Mesenchymal stem cell (in vitro differentiated cells and primary cell): ENCODE results near the gene SIK3.

Experiments used
- DNase-seq: peaks from one replicate; pipeline ENCODE4 v3.0.0-alpha.2; 2013
- H2AFZ ChIP-seq: one replicate; pipeline ENCODE4 v1.6.1; 2013; ENCODE audit warnings: low read depth, mild to moderate bottlenecking, control low read depth, inconsistent platforms, low read length, moderate library complexity
- H2AK5ac ChIP-seq: 2 replicates; pipeline ENCODE4 v1.6.1; 2013; ENCODE audit warnings: low read length, moderate library complexity, mild to moderate bottlenecking, inconsistent platforms; ENCODE audit not compliant: severe bottlenecking
- H2BK120ac ChIP-seq: one replicate; pipeline ENCODE4 v1.6.1; 2013; ENCODE audit warnings: low read depth, mild to moderate bottlenecking, inconsistent platforms, low read length, moderate library complexity
- H2BK12ac ChIP-seq, 2 experiments: one replicate each; pipeline ENCODE4 v1.6.1; 2013; ENCODE audit warnings: inconsistent platforms in 2 of 2, low read length in 2 of 2, mild to moderate bottlenecking in 2 of 2, moderate library complexity in 2 of 2, control low read depth in 1 of 2
- H2BK15ac ChIP-seq: one replicate; pipeline ENCODE4 v1.6.1; 2013; ENCODE audit warnings: mild to moderate bottlenecking, low read depth, inconsistent platforms; ENCODE audit not compliant: poor library complexity, severe bottlenecking
- H2BK5ac ChIP-seq: 2 replicates; pipeline ENCODE4 v1.6.1; 2013; ENCODE audit warnings: low read depth, mild to moderate bottlenecking, low read length, control low read depth, inconsistent platforms; ENCODE audit not compliant: poor library complexity, severe bottlenecking
- H3K14ac ChIP-seq, 2 experiments: one replicate each; pipeline ENCODE4 v1.6.1; 2013; ENCODE audit warnings: inconsistent platforms in 2 of 2, low read length in 2 of 2, control low read depth in 1 of 2, mild to moderate bottlenecking in 1 of 2, moderate library complexity in 1 of 2
- H3K18ac ChIP-seq, 2 experiments: one replicate each; pipeline ENCODE4 v1.6.1; 2013; ENCODE audit warnings: inconsistent platforms in 2 of 2, low read length in 2 of 2, control low read depth in 1 of 2, low read depth in 1 of 2, mild to moderate bottlenecking in 1 of 2
- H3K23ac ChIP-seq, 2 experiments: one replicate each; pipeline ENCODE4 v1.6.1; 2013; ENCODE audit warnings: inconsistent platforms in 2 of 2, low read length in 2 of 2, mild to moderate bottlenecking in 2 of 2, moderate library complexity in 2 of 2, control low read depth in 1 of 2
- H3K27ac ChIP-seq: 2 replicates; pipeline ENCODE4 v1.5.1; 2013; ENCODE audit warnings: mild to moderate bottlenecking, moderate library complexity, low read length, control low read depth, inconsistent platforms; ENCODE audit not compliant: poor library complexity, severe bottlenecking
- H3K27me3 ChIP-seq, 2 experiments: 2 replicates each; pipeline versions ENCODE4 v1.6.1 to v1.7.0; 2013; ENCODE audit warnings: low read length in 2 of 2, mild to moderate bottlenecking in 2 of 2, moderate library complexity in 2 of 2, control low read depth in 1 of 2, inconsistent platforms in 1 of 2; ENCODE audit not compliant: control insufficient read depth in 1 of 2, insufficient read depth in 1 of 2
- H3K36me3 ChIP-seq, 2 experiments: 2 replicates each; pipeline versions ENCODE4 v1.6.1 to v1.7.0; 2013; ENCODE audit warnings: low read length in 2 of 2, control low read depth in 1 of 2, inconsistent platforms in 1 of 2, low read depth in 1 of 2, mild to moderate bottlenecking in 1 of 2; ENCODE audit not compliant: insufficient read depth in 2 of 2, control insufficient read depth in 1 of 2
- H3K4ac ChIP-seq, 2 experiments: one replicate each; pipeline ENCODE4 v1.6.1; 2013; ENCODE audit warnings: inconsistent platforms in 2 of 2, low read length in 2 of 2, mild to moderate bottlenecking in 2 of 2, moderate library complexity in 2 of 2, control low read depth in 1 of 2, low read depth in 1 of 2
- H3K4me1 ChIP-seq: 2 replicates; pipeline ENCODE4 v1.6.1; 2013; ENCODE audit warnings: low read depth, low read length, control low read depth; ENCODE audit not compliant: control insufficient read depth, insufficient read depth
- H3K4me2 ChIP-seq: 2 replicates; pipeline ENCODE4 v1.6.1; 2013; ENCODE audit warnings: low read length, mild to moderate bottlenecking, inconsistent platforms; ENCODE audit not compliant: poor library complexity, severe bottlenecking
- H3K4me3 ChIP-seq, 2 experiments: 2 replicates each; pipeline versions ENCODE4 v1.5.1 to v1.7.0; 2013; ENCODE audit warnings: low read length in 2 of 2, mild to moderate bottlenecking in 2 of 2, control low read depth in 1 of 2, low read depth in 1 of 2; ENCODE audit not compliant: insufficient read depth in 1 of 2
- H3K79me1 ChIP-seq: replicated peaks from 2 replicates; pipeline ENCODE4 v1.6.1; 2013; ENCODE audit warnings: mild to moderate bottlenecking, control low read depth, low read length, inconsistent platforms; ENCODE audit not compliant: poor library complexity, severe bottlenecking
- H3K9ac ChIP-seq: 2 replicates; pipeline ENCODE4 v1.7.0; 2013; ENCODE audit warnings: mild to moderate bottlenecking, low read length, moderate library complexity
- H3K9me3 ChIP-seq: 2 replicates; pipeline ENCODE4 v1.7.0; 2013; ENCODE audit warnings: mild to moderate bottlenecking, low read length; ENCODE audit not compliant: control insufficient read depth
- H4K8ac ChIP-seq: one replicate; pipeline ENCODE4 v1.6.1; 2013; ENCODE audit warnings: inconsistent platforms, mild to moderate bottlenecking, low read length, moderate library complexity
- H4K91ac ChIP-seq: one replicate; pipeline ENCODE4 v1.6.1; 2013; ENCODE audit warnings: mild to moderate bottlenecking, low read length, inconsistent platforms
- WGBS: methylation state at CpG from one replicate; pipeline ENCODE4 v1.1.7; 2013; ENCODE audit warnings: mixed read lengths; 5-methylcytosine and 5-hydroxymethylcytosine counted together

Gene SIK3

DNA sequence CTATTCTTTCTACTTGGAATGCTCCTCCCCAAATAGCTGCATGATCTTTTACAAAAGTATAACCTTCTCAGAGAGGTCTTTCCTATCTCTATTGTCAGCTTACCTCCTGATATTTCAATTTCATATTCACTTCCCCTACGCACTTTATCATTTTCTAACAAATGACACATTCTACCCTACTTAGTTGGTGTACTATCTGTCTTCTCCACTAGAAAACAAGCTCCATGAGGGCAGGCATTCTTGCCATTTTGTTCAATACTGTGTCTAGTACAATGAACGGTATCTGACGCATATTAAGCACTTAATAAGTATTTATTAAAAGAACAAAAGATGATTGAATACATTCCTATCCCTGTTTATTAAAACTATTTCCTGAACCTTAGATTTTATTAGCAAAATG lies 164.3 kb downstream of the SIK3 start:
- Histone ChIP-seq H3K4me3 (no peak overlapping the region), H3K4ac (no peak overlapping the region), H3K4me2 (no peak overlapping the region), H3K27me3 (no peaks in the 10 kb centered on the region), H4K91ac (no peak overlapping the region), H2BK5ac (no peak overlapping the region), H3K23ac (no peak overlapping the region), H3K36me3 (peaks cover 3 to 17% of the 10 kb centered on the region in 2 experiments), H3K27ac (no peak overlapping the region), H3K4me1 (no peaks in the 10 kb centered on the region), H3K9me3 (no peaks in the 10 kb centered on the region), H2AK5ac (no peak overlapping the region), H3K18ac (no peak overlapping the region), H3K79me1 (peaks cover 1% of the 10 kb centered on the region), H3K9ac (no peak overlapping the region), H2AFZ (no peak overlapping the region), H2BK12ac (no peak overlapping the region), H4K8ac (no peak overlapping the region), H2BK120ac (no peak overlapping the region), H3K14ac (no peak overlapping the region), H2BK15ac (no peak overlapping the region)
- no peak for DNase-seq
- WGBS: 98% methylated on average over 1 of the region's 3 CpGs

DNA sequence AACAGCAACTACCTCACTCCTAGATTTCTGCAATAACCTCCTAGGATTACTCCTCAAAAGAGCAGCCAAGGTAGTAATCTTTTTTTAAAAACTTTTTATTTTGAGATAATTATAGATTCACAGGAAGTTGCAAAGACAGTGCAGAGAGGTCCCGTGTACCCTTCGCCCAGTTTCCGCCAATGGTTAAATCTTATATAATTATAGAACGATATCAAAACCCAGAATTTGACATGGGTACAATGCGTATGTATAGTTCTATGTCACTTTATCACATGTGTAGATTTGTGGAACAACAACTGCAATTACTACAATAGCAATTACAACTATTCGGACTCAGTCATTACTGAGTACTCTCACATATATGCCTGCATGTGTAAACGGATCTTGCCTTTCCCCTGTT lies 166.0 kb downstream of the SIK3 start:
- Histone ChIP-seq H3K9me3 (no peaks in the 10 kb centered on the region), H2BK12ac (no peak overlapping the region), H2BK120ac (no peak overlapping the region), H3K27ac (no peak overlapping the region), H2AFZ (no peak overlapping the region), H3K79me1 (peaks cover 2% of the 10 kb centered on the region), H3K36me3 (peaks cover 3 to 16% of the 10 kb centered on the region in 2 experiments), H3K18ac (no peak overlapping the region), H3K4me3 (no peak overlapping the region), H3K9ac (peak overlapping the region; percentile 21), H2AK5ac (no peak overlapping the region), H3K23ac (no peak overlapping the region), H3K4me1 (no peaks in the 10 kb centered on the region), H2BK15ac (no peak overlapping the region), H3K4ac (no peak overlapping the region), H2BK5ac (no peak overlapping the region), H3K4me2 (no peak overlapping the region), H3K27me3 (no peaks in the 10 kb centered on the region), H4K8ac (no peak overlapping the region), H4K91ac (no peak overlapping the region), H3K14ac (no peak overlapping the region)
- DNase-seq: no peak
- 98% methylated on average over 5 of the region's 7 CpGs for WGBS

DNA sequence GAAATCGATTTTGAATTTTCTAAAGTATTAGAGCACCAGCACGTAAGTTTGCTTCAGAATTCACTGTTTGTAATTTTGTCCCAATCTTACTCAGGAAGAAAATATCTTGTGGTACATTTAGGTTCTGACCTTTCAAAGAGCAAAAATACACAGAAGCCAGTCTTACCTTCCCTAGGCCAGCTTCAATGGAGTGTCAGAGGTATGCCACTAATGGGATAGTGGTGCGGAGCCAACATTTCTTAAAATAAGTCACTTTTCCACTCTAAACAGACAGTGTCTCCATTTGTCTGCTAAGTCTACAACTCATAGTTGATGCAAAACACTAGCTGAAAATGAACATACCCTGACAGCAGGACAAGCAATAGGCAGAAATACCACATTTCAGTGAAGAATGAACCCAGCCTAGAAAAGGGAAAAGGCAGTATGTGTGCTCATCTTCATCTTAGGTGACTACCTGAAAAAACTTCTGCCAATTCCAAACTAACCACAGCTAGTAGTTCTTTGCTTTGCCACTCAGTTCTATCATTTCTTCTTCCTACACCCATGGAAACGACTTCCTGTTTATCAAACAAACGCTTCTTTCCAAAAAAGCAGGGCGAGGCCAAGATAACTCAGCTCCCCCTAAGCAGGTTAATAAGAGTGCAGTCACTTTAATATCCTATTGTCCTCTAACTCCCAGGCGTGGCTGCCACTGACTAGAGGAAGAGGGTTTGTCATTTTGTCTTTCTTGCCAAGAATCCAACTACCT lies 166.8 kb downstream of the SIK3 start:
- Histone ChIP-seq H4K91ac (no peak overlapping the region), H3K36me3 (peaks cover 7 to 13% of the 10 kb centered on the region in 2 experiments), H2BK15ac (no peak overlapping the region), H3K27me3 (no peaks in the 10 kb centered on the region), H3K18ac (no peak overlapping the region), H2BK5ac (no peak overlapping the region), H3K27ac (no peak overlapping the region), H2AFZ (no peak overlapping the region), H3K4me3 (no peak overlapping the region), H3K4me1 (no peaks in the 10 kb centered on the region), H3K14ac (no peak overlapping the region), H3K4me2 (no peak overlapping the region), H2BK12ac (no peak overlapping the region), H3K9me3 (no peaks in the 10 kb centered on the region), H3K23ac (no peak overlapping the region), H3K9ac (peak overlapping the region; percentile 21), H3K79me1 (peaks cover 2% of the 10 kb centered on the region), H2AK5ac (no peak overlapping the region), H3K4ac (no peak overlapping the region), H4K8ac (no peak overlapping the region), H2BK120ac (no peak overlapping the region)
- DNase-seq: peak; percentile 15
- 77% methylated on average over 7 of the region's 7 CpGs for WGBS

DNA sequence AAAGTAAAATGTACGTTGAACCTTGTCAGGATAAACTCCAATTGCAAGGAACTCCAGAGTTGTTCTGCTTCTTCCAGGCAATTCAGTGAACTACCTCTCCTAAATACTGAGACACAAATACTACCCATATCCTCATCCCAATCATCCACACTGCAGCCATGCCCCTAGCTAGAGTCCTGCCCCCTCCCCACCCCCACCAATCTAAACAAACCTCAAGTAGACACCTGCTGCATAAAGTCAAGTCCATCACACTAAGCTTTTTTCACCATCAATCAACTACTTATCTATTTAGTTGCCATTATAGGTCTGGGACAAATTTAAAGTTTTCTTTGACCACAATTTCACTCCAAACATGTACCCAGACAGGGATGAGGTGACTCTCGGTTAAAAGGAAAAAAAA lies 167.6 kb downstream of the SIK3 start:
- no peak overlapping the region for H4K91ac ChIP-seq
- H2BK5ac ChIP-seq: no peak overlapping the region
- no peak overlapping the region for H3K4me2 ChIP-seq
- H2BK120ac ChIP-seq: no peak overlapping the region
- H2BK12ac ChIP-seq: no peak overlapping the region
- no peak overlapping the region for H2AFZ ChIP-seq
- DNase-seq: no peak
- peak overlapping the region in 1 of 2 experiments; percentile 70 for H3K4me3 ChIP-seq
- peak overlapping the region; percentile 78 for H3K9ac ChIP-seq
- no peak overlapping the region for H3K4ac ChIP-seq
- H3K27me3 ChIP-seq: no peaks in the 10 kb centered on the region
- no peaks in the 10 kb centered on the region for H3K4me1 ChIP-seq
- H3K9me3 ChIP-seq: no peaks in the 10 kb centered on the region
- H3K23ac ChIP-seq: no peak overlapping the region
- H3K79me1 ChIP-seq: peaks cover 2% of the 10 kb centered on the region
- no peak overlapping the region for H2AK5ac ChIP-seq
- 53% methylated on average over 1 of the region's 2 CpGs for WGBS
- no peak overlapping the region for H4K8ac ChIP-seq
- H3K36me3 ChIP-seq: peaks cover 3 to 17% of the 10 kb centered on the region in 2 experiments
- no peak overlapping the region for H3K18ac ChIP-seq
- H3K27ac ChIP-seq: no peak overlapping the region
- H3K14ac ChIP-seq: no peak overlapping the region
- H2BK15ac ChIP-seq: no peak overlapping the region
